ENCODE data around the gene NOS1.
A peak's percentile ranks its signal among the peaks of the same experiment; 100 is the strongest.

Gene NOS1

GRCh38 chr12:117361347-117361751 lies at the start of gene NOS1:
Gene NOS1, minus strand, starts transcription at chr12:117361626. Its CDS starts 30,557 bp downstream, at chr12:117331069.
- POLR2A ChIA-PET = no interaction called here
- TF ChIP-seq, protein P1, sequence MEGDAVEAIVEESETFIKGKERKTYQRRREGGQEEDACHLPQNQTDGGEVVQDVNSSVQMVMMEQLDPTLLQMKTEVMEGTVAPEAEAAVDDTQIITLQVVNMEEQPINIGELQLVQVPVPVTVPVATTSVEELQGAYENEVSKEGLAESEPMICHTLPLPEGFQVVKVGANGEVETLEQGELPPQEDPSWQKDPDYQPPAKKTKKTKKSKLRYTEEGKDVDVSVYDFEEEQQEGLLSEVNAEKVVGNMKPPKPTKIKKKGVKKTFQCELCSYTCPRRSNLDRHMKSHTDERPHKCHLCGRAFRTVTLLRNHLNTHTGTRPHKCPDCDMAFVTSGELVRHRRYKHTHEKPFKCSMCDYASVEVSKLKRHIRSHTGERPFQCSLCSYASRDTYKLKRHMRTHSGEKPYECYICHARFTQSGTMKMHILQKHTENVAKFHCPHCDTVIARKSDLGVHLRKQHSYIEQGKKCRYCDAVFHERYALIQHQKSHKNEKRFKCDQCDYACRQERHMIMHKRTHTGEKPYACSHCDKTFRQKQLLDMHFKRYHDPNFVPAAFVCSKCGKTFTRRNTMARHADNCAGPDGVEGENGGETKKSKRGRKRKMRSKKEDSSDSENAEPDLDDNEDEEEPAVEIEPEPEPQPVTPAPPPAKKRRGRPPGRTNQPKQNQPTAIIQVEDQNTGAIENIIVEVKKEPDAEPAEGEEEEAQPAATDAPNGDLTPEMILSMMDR (IDR thresholded peaks at IDR 0.05; ENCODE audit: insufficient read depth, low read length, missing control alignments) = no peak
- no peak within 1 kb of the TSS for H3K4me3 ChIP-seq (ENCODE audit: low read depth, low read length)
- CTCF ChIA-PET = interaction anchor here (0.6 to 2.1 kb wide), 4 partner anchors 228 to 495 kb away, joined by 3 to 11 read pairs (median 6); no protein-coding TSS in a partner anchor
- no peak for DNase-seq (ENCODE audit: low read depth, low spot score)

GRCh38 chr12:117409286-117409685 lies 47.9 kb upstream of the NOS1 start:
- CTCF ChIA-PET = no interaction called here
- TF ChIP-seq, protein P1 (IDR thresholded peaks at IDR 0.05; ENCODE audit: insufficient read depth, low read length, missing control alignments) = no peak
- POLR2A ChIA-PET = no interaction called here
- no peak for DNase-seq (ENCODE audit: low read depth, low spot score)
- H3K4me3 ChIP-seq (ENCODE audit: low read depth, low read length) = no peak overlapping the region

GRCh38 chr12:117408161-117408791 lies 46.9 kb upstream of the NOS1 start:
- POLR2A ChIA-PET = no interaction called here
- CTCF ChIA-PET = interaction anchor here (1.1 kb wide), 1 partner anchor 429 kb away, joined by 5 read pairs; no protein-coding TSS in a partner anchor
- H3K4me3 ChIP-seq (ENCODE audit: low read depth, low read length) = no peak overlapping the region
- peak; percentile 19 for DNase-seq (ENCODE audit: low read depth, low spot score)
- TF ChIP-seq, protein P1 (IDR thresholded peaks at IDR 0.05; ENCODE audit: insufficient read depth, low read length, missing control alignments) = no peak

DNA sequence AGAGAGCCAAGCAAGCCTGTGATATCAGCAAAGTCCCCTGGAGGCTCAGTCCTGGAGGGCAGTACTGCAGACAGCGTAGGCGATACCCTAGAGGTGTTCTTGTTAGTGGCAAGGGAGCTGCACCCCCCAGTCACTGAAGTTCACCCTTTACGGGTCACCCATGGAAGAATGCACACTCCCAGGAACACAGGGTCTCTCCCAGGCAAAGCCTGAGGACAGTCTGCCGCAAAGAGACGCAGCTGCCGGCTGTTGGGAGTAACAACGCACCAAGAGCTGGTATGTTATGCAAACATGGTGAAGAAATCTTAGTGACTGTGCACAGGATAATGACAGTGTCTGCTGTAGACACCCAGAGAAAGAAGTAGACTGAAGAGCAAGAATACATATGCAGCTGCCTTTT lies 43.5 kb upstream of the NOS1 start:
- no peak for DNase-seq (ENCODE audit: low read depth, low spot score)
- TF ChIP-seq, protein P1 (IDR thresholded peaks at IDR 0.05; ENCODE audit: insufficient read depth, low read length, missing control alignments) = no peak
- POLR2A ChIA-PET = no interaction called here
- CTCF ChIA-PET = interaction anchor here (0.9 kb wide), 1 partner anchor 471 kb away, joined by 3 read pairs; no protein-coding TSS in a partner anchor
- H3K4me3 ChIP-seq (ENCODE audit: low read depth, low read length) = no peak overlapping the region

GRCh38 chr12:117404203-117404853 lies 42.9 kb upstream of the NOS1 start:
- H3K4me3 ChIP-seq (ENCODE audit: low read depth, low read length) = no peak overlapping the region
- DNase-seq (ENCODE audit: low read depth, low spot score) = no peak
- TF ChIP-seq, protein P1 (IDR thresholded peaks at IDR 0.05; ENCODE audit: insufficient read depth, low read length, missing control alignments) = no peak
- ChIA-PET CTCF (no interaction called here), POLR2A (no interaction called here)

- TF ChIP-seq, protein P1 (IDR thresholded peaks at IDR 0.05; ENCODE audit: insufficient read depth, low read length, missing control alignments) = no peak
- H3K4me3 ChIP-seq (ENCODE audit: low read depth, low read length) = no peak overlapping the region
- DNase-seq (ENCODE audit: low read depth, low spot score) = no peak
- POLR2A ChIA-PET = no interaction called here
- CTCF ChIA-PET = no interaction called here
Measured at GRCh38 chr12:117403586-117404139, 42.2 kb upstream of the NOS1 start.

Measured in AG04449 (cell line).